Activated CD8-positive, alpha-beta memory T cell treated with anti-CD3 and anti-CD28 coated beads for 24 hours (primary cell): ENCODE data around the gene CRYBA4.
A peak's percentile ranks its signal among the peaks of the same experiment; 100 is the strongest.

Source experiments
- DNase-seq: peaks from one replicate; pipeline ENCODE4 v3.0.0-alpha.2; 2020

Gene CRYBA4

DNA sequence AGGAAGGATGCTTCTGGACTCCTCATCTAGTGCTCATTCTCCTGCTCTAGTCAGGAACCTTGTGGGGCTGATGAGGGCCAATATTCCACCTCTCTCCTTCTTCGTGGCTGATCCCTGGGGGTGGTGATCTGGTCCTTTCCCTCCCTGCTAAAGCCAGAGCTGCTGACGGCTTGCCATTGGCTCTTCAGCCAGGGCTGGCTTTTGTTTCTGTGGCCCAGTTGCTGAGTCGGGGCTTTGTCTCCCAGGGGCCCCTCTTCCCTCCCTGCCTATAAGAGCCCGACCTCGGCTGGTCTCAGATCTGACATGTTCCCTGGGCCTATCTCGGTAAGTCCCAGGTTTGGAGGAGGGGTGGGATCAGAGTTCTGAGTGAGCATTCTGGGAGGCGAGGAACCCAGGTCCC lies at the start of gene CRYBA4:
TSS of gene CRYBA4 (plus strand) at position 301 of the 400 bp plus-strand sequence. CDS start 634 bp downstream, outside the sequence.
- no peak for DNase-seq

GRCh38 chr22:26573026-26573662 lies 48.6 kb upstream of the CRYBA4 start:
- no peak for DNase-seq

DNA sequence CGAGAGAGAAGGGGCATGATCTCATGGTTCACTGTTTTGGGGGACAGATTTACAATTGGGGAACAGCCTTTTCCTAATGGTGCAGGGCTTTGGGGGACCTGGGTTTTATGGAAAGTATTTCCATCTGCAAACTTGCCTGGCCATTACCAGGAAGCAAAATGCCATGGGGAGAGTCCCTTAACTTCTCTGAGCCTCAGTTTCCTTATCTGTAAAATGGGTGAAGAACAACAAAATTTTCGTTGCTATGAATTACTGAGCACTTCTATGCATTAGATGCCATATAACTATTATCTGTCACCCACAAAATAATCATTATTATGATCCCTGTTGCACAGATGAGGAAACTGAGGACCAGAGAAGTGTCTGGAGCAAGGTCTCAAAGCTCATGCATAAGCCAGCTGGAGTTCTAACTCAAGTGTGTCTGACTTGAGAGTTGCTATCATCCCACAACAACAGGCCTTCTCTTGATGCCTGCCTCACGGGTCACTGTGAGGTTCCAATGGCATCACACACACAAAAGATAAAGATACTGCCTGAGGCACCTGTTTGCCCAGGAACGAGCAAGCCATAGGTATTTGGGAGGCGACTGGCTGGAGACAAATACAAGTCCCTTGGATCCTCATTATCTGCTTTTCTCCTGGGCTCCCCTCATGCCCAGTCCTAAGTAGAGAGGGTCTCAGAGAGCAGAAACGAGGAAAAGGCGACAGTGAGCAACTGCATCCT lies 47.6 kb upstream of the CRYBA4 start:
- DNase-seq: no peak

- no peak for DNase-seq
Measured at GRCh38 chr22:26576026-26576680, 45.6 kb upstream of the CRYBA4 start.

- DNase-seq: no peak
Measured at GRCh38 chr22:26577081-26577480, 44.7 kb upstream of the CRYBA4 start.

- DNase-seq: peak; percentile 78
Measured at GRCh38 chr22:26579331-26579886, 42.4 kb upstream of the CRYBA4 start.

DNA sequence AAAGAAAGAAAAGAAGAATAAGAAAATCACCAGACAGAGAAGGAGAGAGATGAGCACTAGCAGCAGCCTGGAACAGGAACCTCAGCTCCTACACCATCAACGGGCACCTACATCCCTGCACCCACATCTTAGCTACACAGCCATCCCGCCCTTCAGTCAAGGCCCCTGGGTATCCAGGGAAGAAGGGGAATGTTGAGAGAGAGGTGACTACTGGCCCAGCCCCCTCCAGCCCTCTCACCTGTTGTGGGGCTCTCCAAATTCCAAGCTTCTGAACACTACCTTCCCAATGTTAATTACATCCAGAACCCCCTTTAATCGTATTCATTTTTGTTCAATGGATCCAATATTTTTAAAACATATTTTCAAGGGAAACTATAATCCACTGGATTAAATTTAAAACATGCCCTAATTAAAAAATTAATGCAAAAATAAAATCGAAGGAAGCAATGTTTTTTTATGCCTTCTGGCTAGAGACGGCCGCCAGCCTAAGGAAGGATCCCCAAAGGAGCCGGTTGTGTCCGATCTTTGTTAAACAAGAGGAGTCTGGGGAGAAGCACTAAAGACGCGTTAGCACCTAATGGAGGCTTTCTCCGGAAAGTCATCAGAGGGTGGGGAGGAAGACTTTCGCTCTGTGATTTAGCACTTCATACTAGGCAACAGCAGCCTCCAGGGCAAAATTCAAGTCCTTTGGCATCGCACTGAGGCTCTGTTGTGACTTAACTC lies 41.4 kb upstream of the CRYBA4 start:
- DNase-seq: no peak

DNA sequence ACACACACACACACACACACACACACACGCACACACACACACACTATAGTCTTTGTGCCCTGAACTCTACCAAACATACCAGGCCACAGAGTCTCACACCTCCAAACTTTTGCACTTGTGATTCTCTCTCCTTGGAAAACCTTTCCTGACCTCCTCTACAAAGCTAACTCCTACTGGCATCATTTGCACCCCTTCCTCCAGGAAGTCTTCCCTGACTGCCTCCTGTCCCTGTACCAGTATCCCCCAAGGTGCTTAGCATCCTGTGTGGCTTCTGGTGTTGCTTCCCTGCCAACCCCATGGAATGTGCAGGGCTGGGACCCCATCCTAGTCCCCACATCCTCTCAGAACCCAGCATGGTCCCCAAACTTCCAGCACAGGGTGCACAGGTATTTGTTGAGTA lies 40.7 kb upstream of the CRYBA4 start:
- no peak for DNase-seq

GRCh38 chr22:26581633-26582168 lies 40.1 kb upstream of the CRYBA4 start:
- DNase-seq: no peak

GRCh38 chr22:26584010-26584409 lies 37.8 kb upstream of the CRYBA4 start:
- no peak for DNase-seq

- DNase-seq: no peak
Measured at GRCh38 chr22:26585104-26585790, 36.5 kb upstream of the CRYBA4 start.

DNA sequence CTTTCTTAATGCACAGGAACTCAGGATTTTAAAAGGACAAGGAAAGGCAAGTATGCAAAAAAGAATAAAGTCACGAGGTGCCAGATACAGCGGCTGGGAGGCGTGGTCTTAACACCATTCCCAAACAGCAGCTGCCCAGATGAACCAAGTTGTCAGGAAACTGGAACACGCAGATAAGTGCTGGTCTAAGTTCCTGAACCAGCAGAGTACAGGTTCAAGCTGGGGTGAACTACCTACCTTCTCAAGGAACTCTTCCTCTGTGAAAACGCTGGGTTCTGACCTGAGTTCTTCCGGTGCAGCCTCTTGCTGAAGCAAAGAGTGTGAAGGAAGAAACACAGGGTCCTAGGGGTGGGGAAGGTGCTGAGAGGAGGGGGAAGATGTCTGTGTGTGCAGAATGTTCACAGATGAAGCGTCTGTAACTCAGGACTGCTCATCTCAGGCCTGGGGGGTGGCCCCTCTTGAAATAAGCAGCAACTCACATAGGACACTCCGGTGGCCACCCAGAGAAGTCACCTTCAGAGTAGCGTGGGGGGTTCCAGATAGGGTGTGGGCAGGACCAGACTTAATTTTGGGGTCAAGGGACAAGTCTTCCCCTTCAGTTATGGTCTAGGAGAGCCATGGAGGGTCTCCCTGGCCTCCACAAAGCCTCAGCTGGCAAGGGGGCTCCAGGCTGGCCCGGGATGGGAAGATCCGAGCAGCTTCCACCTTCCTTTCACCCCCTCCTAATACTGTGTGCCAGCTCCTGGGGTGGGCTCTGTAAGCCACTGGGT lies 35.0 kb upstream of the CRYBA4 start:
- no peak for DNase-seq

- DNase-seq: no peak
Measured at GRCh38 chr22:26587991-26588613, 33.7 kb upstream of the CRYBA4 start.

DNA sequence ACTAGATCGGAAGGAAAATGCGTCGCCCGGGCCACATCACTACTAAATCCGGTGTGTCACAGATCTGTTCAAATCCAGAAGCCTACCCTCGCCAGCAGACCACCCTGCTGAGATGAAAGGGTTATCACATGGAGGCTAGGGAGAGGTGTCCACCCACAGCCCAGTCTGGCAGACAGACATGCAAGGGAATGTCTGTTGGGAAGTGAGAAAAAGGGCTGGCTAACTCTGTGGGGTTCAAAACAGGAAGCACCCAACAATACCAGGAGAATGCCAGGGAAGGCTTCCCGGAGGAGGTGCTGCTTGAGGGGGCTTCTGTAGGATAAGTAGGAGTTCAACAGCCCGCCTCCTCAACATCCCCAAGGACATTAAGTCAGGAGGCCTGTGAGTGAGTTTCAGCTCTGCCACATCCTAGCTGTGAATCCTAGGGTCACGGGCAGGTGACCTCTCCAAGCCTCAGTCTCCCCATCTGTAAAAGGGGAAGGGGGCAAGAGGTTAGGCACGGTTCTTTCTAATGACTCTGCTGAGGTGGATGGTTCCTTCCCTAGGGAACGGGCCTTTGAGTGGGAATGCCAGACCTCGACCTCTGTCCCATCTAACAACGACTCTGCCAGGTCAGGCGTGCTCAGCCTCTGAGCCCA lies 32.9 kb upstream of the CRYBA4 start:
- no peak for DNase-seq

DNA sequence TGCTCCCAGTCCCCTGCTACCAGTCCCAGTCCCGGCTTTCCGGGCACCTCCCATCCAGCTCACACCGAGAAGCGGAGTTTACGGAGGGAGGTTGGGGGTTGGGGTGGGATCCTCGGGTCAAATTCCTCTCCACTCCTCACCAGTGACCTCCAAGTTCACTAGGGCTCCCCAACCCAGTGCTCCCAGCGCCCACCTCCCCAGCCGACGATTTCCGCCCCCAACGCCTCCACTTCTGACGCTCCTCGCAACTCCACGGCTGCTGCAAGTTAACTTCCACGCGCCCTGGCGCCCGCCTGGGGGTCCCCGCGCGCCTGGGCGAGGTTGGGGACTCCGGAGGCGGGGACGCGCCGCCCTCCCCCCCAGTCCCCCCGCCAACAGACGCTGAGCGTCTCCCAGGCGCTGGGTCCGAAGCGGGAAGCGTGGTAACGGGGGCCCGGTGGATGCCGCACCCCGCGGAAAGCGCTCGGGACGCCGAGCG lies 32.4 kb upstream of the CRYBA4 start:
- peak; percentile 78 for DNase-seq

GRCh38 chr22:26589845-26590736 lies 31.7 kb upstream of the CRYBA4 start, which contains the start of gene TPST2:
TSS of gene TPST2 (minus strand) at chr22:26590132. CDS start at chr22:26541630, 48,502 bp downstream.
- peak; percentile 92 for DNase-seq

DNA sequence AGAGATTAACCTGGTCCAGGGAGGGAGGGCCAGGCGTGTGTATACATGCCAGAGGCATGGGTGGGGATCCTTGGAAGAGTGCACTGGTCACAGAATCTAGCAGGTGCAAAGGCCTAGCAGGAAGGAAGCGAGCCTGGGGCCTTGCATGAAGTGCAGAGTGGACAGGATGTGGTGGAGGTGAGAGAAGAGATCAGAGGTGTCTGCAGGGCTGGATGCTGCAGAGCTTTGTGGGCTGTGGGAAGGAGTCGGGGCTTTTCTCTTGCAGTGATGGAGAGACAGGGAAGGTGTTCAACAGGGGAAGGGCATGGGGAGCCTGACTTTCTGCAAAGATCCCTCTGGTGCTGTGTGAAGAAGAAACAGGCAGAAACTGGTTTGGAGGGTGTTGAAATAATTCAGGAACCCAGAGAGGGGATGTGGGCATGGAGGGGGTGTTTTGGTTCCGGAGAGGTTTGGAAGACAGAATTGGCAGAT lies 29.3 kb upstream of the CRYBA4 start:
- DNase-seq: peak; percentile 71

DNA sequence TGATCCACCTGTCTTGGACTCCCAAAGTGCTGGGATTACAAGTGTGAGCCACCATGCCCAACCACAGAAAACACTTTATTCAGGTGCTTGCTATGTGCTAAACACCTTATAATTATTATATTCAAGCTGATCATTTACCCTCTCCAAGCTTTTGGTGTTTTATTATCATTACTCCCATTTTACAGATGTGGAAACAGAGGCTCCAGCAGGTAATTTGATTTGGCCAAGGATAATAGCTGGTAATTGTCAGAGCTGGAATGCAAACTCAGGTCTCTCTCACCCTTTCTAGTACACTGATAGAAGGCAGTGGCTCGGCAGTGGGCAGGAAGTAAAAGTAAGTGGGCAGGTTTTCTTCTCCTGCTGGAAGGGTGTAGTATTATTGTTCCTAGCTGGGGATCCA lies 28.0 kb upstream of the CRYBA4 start:
- no peak for DNase-seq

DNA sequence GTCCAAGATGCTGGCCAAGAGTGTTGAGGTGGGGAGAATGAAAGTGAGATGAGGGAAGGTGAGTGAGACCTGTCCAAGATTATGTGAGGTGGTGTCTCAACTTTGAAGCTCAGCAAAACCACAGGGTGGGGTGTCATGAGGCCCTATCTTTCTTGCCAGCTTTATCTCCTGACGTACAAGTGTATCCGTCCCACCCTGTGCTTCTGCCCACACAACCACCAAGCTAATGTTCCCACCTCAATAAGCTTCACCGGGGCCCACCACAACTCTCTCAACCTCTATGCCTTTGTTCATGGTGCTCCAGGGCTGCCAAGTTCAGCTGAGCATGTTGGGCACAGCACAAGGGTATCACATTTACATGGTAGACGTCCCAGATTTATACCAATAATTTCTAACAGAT lies 24.7 kb upstream of the CRYBA4 start:
- no peak for DNase-seq
